Gastrocnemius medialis (tissue), 4 donors: ENCODE measurements around the gene CARD11.

Experiments used
- CTCF ChIP-seq, 5 experiments: fragments of 450-650 bp in 3 of 5; fragments of 200-600 bp in 2 of 5; sonication (generic) in 2 of 5; IDR thresholded peaks in 4 of 5; conservative IDR thresholded peaks in 1 of 5; 1 replicate in 4 of 5; 2 replicates in 1 of 5; pipeline ENCODE4 v1.5.1; 2016 to 2019; ENCODE audit warnings: antibody characterized with exemption in 5 of 5, mild to moderate bottlenecking in 3 of 5, moderate library complexity in 3 of 5
- POLR2A ChIP-seq, 2 donors: fragments of 450-650 bp; IDR thresholded peaks; one replicate each; pipeline ENCODE4 v1.6.1; 2017; ENCODE audit warnings: antibody characterized with exemption in 2 of 2, mild to moderate bottlenecking in 2 of 2, moderate library complexity in 2 of 2

- TF ChIP-seq CTCF (IDR thresholded peaks at IDR 0.05 in 4 of 5, conservative IDR thresholded peaks at IDR 0.05 in 1 of 5) (no peak), POLR2A (IDR thresholded peaks at IDR 0.05) (no peak)
These were observed 24.9 kb upstream of the CARD11 start for GRCh38 chr7:3068530-3068929.
